HG03521 (cell line): Measurements from ENCODE around the gene LTBP3.
A peak's percentile ranks its signal among the peaks of the same experiment; 100 is the strongest.

ENCODE experiments used
- ATAC-seq: cut with Tn5 transposase; IDR thresholded peaks from one replicate; pipeline ENCODE4 v1.9.1; 2021; ENCODE audit warnings: mild to moderate bottlenecking, moderate library complexity; ENCODE audit not compliant: unreplicated experiment

The LTBP3 gene

DNA sequence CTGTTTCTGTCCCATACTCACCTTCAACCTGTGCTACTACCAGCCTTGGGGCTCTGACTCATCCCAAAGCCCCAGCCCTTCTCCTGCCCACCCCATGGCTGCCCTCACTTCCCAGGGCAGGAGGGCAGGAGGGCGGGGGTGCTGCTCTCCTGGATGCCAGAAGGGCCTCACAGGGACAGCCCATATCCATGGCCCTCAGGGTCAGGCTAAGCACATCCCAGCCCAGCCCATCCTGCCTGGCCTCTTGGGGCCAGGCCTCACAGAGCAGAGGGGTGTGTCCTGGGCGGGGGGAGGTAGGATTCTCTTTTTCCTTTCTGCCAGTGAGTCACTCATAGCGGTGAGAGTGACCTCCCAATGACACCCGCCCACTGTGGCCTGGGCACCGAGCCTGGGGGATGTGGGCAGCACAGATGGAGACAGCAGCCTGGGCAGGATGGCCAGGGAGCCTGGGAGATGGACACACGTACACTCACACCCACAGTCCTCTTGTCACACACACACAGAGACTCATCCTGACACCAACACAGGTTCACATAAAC, 2.4 kb downstream of the LTBP3 start:
- ATAC-seq, result no peak

DNA sequence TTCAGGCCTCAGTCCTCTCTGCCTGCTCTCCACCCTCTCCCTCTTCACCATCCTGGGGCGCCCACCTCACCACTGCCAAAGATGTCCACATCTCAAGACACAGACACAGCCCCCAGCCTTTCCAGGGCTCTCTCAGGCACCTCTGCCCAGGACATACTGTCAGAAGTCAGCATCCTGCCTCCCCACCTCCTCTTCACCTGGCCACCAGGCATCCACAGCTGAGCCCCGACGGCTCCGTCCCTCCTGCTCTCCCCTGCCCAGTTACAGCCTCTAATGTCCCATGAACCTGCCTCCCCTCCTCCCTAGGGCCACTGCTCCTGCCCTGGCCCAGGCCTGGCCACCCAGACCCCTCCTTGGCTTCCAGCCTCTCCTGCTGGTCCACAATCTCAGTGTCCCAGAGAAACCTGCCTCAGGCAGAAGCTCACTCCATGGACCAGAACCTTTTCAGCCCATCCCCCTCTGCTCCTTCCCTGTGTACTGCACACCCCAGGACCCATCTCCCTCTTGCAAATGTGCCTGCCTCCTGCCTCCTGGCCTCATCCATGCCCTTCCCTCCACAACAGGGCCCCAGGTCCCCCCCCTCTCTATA, 3.2 kb downstream of the LTBP3 start:
- no peak for ATAC-seq

DNA sequence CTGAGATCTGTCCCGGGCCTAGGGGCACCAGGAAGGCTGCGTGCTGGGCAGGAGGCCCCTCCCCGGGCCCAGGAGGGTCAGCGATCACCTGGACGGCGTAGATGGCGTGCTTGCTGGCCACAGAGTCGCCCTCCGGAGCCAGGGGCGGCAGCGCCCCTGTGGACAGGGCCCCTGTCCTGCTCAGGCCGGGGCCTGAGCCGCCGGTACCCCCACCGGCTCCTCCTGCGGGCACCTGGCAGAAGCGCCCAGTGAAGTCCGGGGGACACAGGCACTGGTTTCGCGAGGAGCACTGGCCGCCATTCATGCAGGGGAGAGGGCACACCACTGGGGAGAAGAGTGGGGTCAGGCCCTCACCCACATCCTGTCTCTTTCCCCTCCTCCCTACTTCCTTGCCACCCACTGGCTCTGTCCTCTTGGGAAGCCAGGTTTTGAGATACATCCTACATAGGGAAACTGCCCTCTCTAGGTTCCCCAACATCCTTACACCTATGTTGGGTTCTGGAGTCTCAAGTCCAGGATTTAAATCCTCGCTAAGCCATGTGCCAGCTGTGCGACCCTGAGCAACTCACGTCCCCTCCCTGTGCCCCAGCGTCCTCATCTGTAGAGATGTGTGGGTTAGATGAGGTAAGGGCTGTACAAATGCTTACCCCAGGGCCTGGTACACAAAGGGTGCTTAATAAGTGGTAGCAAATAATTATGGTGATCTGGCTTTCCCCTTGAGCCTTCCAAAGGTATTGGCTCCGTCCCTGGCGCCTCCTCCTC, 3.9 kb downstream of the LTBP3 start:
- ATAC-seq, result no peak

DNA sequence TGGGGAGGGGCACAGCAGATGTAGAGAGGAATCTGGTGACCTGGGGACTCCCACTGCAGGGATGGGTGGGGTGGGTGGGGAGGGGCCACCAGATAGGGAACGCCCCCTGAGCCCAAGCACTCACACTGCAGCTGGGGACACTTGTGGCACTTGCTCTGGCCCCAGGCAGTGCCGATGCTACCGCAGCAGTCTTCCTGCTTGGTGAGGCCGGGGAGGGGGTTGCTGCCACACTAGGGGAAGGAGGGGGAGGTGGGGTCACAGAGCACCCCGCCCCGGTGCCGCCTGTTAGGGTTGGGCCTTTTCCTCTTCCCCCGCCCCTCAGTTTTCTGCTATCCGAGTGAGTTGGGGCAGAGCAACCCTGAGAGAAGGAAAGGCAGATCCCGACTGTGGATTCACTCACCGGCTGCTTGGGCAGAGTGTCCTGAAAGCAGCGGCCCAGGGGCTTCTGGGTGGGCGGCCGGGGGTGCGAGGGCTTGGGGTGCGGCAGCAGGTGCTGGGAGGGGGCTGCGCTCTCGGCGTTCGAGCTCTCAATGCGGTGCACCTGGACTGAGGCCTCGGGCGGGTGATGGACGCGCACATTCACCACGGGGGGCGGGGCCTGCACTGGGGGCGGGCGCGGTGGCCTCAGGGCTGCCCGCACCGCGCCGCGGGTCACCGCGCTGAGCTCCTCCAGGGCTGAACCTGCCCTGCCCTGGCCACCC, 4.7 kb downstream of the LTBP3 start:
- no peak for ATAC-seq

DNA sequence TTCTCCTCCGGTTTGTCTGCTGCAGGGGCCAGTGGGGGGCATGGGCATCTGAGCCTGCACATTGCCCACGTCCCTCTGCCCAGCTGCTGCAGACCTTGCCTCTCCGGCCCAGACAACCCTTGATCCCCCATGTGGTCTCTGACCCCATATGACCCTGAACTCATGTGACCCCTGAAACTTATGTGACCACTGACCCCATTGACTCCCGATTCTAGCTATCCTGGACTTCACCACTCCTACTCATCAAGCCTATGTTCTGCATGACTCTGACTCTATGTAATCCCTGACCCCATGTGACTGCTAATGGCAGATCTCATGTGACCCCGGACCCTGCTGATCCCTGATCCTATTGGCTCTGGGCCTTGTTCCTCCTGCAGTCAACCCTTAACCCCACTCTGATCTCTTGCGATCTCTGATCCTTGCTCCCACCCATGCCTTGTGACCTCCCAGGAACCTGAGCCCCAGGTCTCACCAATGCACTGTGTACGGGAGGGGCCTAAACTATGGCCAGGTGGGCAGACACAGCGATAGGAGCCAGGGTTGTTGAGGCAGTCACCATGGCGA, 5.7 kb downstream of the LTBP3 start:
- no peak for ATAC-seq

DNA sequence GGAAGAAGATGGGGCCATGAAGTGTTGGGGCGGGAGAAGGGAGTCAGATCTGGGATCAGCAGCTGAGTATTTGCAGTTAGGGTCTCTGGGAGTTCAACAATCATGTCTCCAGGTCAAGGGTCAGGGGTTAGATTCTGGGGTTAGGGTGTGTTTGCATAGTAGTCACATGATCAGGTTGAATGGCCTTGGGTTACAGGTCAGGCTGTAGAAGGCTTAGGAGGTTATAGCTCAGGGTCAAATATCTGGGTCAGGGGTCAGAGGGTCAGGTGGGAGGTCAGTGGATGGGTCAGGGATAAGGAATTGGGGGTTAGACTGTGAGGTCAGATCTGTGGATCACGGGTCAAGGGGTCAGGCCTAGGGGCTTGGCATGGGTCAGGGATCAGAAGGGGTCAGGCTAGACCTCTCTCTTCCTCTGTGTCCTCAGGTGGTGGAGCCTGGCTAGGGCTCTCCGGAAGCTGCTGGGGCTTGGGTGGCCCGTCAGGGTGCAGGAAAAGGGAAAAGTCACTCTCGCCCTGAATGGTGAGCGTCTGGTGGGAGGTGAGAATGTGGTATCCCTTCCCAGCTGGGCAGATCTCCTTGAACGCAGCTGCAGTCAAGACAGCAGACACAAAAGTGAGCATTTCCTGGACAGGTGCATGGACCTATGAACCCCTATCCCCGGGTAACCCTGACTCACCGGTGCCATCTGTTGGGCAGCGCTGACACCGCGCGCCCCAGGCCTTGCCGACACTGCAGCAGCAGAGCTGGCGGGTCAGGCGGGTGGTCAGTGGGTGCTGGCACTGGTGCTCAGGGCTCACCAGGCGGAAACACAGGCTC, 6.4 kb downstream of the LTBP3 start:
- no peak for ATAC-seq

DNA sequence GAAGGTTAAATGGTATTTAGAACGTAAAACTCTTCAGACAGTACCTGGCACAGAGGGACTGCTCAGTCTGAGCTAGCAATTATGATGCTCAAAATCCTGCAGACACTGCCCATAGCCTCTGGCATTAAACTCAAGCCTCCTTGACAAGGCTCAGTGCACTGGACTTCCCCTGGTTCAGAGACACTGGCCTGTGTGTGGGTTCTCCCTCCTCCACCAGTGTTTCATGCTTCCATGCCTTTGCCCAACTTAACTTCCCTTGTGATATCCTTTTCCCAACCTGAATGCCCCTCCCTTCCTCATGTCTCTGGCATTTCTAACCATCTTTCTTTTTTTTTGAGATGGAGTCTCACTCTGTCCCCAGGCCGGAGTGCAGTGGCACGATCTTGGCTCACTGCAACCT, 9.1 kb downstream of the LTBP3 start:
- no peak for ATAC-seq

DNA sequence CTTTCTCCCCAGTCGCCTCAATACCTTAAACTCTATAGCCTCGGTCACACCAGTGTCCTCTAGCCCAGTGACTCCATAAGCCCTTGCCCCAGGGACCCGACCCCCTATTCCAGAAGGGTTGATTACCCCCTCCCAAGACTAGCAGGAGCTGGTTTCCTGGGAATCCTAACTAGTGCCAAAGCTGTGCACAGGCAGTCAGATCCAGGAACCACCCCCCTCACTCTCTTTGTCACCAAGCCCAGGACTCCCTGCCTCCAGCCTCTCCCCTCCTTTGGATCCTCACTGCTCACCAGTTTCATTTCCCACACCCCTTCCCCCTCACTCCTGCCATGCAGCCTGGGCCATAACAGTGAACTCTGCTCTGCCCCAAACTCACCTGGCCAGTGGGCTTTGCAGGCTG, 9.8 kb downstream of the LTBP3 start:
- no peak for ATAC-seq

DNA sequence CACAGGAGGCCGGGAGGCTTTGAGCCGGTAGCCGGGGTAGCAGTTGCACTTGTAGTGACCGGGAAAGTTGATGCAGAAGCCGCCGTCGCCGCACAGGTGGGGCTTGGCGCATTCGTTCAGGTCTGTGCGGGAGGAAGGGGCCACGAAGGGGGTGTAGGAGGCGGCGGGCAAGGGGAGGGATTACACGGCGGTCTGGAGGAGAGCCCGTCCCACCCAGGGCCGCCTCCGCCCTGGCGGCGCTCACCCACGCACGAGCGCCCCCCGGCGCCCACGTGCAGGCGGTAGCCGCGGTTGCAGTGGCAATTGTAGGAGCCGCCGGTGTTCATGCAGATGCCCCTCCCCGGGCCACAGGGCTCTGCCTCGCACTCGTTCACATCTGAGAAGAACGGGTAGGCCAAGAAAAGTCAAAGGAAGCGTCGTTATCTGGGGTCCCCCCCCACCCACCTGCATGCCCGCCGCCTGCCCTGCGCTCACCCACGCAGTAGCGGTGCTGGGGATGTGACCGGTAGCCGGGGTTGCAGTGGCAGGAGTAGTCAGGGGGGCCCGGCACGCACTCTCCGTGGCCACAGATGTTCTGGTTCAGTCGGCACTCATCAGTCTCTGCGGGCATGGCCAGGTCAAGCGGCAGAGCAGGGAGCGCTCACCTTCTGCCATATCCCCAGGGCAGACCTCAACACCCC, 10.6 kb downstream of the LTBP3 start:
- no peak for ATAC-seq

DNA sequence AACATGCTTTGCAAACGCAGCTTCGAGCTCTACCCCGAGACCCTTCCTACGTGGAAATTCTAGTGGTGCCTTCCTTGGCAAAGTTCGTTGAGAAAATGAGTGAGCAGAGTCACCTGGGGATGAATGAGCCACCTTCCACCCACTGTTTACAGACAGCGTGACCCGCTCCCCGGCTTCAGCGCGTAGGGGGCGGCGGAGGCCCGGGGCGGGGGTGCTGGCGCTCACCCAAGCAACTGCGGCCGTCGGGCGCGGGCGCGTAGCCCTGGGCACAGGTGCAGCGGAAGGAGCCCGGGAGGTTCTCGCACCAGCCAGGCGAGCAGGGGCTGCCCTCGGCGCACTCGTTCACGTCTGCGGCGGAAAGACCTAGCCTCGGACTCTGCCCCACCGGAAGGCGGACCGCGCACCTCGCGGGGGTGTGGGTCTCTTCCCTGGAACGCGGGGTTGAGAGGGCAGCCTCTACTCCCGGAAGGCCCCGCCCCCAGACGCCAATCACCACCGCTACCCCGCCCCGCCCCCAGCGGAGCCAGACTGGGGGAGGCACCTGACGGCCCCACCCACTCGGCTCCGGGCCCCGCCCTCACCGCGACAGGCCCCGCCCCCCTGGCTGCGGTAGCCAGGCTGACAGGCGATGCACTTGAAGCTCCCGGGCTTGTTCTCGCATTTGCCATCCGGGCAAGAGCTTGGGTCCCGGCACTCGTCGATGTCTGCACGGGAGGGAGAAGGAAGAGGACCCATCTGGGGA, 11.8 kb downstream of the LTBP3 start:
- ATAC-seq, result peak; percentile 68

DNA sequence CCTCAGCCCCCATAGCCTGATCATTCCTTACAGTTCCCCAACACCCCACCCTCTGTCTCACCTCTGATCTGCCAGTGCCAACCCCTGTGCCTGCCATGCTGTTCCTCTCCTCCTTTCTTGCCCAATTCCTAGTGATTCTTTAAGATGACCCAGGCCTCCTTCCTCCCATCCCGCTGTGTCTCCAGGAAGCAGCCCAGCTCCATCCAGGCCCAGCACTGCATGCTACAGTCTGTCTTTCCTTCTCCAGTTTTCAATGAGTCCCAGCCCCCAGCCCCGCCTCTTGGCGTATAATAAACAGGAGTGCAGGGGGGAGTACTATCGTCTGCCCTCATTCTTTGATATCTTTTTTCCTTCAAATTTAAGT, 12.3 kb downstream of the LTBP3 start:
- ATAC-seq, result no peak

DNA sequence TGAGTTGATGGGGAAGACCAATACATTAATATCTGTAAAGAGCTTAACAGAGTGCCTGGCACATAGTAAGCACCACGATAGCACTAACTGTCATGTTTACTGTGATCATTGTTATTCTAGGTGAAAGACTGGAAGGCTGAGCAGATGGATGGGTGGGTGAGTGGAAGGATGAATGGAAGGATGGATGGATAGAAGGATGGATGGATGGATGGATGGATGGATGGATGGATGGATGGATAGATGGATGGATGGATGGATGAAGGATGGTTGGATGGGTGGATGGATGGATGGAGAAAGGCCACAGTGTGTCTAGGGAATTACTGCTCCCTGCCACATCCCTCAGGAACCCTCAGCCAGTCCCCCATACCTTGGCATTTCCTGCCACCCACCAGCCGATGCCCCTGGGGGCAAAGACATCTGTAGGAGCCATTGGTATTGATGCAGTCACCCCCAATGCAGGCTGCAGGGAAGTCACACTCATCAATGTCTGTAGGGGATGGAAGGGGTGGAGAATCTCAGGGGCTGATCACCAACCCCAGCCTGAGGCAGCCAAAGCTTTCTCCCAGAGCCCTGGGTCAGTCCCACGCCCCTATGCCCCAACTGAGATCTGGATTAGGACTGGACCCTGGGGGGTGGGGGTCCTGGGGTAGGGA, 15.3 kb downstream of the LTBP3 start:
- no peak for ATAC-seq

DNA sequence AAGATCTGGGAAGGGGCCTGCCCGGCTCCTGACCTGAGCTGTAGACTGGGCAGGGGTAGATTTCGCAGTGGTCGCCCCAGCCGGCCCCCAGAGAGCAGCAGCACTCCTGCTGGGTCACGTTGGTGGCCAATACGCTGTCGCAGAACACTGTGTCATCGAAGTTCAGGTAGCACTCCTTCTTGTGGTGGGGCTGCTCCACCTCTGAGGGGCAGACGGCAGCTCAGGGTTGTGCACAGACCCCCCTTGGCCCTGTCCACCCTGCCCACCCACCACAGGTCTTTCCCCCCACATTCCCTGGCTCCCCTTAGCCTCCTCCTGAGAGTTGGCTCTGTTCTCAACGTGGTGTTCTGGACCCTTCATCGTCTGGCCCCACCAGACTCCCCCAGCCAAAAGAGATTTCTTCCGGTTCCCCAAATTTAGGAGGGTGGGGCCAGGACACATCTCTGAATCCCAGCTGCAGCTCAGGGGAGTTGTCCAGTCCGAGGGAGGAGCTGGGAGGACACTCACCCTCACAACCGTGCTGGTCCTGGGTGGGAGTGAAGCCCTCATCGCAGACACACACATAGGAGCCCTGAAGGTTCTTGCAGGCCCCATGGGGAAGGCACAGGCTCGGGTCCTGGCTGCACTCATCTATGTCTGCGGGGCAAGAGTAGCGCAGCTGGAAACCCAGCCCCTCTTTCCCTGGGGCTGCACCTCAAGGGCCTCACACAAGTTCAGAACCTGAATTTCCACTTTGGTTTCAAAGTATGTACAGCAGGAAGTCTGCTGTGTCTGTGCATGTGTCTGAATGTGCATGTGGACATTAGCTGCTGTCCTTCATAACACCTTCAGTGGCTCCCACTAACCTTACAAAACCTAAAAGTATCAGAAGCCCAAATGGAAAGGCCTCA, 16.8 kb downstream of the LTBP3 start:
- no peak for ATAC-seq

DNA sequence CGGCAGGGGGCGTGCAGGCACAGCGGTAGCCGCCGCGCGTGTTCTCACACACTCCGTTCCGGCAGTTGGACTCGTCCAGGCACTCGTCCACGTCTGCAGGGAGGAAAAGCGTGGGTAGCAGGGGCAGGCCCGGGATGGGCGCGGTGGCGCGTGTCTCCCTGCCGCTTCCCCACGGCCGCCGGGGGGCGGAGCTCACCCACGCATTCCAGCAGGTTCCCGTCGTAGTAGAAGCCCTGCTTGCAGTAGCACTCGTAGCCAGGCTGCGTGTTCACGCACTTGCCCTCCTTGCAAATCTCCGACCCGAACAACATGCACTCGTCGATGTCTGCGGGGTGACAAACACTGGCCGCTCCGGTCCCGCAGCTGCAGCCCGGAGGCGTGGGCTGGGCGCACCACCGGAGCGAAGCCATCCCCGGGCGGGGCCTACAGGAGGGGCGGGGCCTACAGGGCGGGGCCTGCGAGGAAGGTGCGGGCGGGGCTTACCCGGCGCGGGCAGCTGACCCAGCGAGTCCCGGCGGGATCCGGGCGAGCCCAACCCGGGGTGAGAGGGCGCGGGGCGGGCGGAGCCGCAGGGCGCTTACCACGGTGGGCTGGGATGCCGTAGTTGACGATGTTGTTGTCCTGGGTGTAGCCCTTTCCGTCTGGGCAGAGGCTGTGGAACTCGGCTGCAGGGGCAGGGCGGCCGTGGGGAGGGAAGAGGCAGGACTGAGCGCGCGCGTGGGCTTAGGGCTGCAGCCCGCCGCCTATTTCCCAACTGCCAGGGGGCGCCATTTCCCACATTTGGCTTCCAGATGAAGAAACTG, 17.7 kb downstream of the LTBP3 start:
- peak; percentile 59 for ATAC-seq

DNA sequence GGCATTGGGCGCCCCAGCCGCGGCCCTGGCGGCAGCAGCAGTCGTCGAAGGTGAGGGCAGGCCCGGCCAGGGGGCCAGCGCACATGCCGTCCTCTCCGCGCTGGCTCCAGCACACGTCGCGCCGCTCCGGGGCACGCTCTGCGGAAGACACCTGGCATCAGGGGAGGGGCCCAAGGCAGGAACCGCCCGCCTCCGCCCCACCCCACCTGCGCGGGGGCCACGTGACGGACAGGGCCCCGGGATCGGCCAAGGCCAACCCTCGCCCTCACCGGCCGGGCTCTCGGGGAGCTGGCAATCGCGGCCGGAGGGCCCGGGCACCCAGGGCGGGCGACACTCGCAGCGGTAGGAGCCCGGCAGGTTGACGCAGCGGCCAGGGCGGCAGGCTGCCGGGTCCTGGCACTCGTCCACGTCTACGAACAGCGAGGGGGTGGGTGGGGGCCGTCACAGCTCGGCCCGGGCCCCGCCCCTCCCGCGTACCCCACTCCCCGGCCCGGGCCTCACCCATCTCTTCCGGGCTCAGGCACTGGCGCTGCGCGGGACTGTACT, 18.3 kb downstream of the LTBP3 start:
- ATAC-seq, result peak; percentile 51

DNA sequence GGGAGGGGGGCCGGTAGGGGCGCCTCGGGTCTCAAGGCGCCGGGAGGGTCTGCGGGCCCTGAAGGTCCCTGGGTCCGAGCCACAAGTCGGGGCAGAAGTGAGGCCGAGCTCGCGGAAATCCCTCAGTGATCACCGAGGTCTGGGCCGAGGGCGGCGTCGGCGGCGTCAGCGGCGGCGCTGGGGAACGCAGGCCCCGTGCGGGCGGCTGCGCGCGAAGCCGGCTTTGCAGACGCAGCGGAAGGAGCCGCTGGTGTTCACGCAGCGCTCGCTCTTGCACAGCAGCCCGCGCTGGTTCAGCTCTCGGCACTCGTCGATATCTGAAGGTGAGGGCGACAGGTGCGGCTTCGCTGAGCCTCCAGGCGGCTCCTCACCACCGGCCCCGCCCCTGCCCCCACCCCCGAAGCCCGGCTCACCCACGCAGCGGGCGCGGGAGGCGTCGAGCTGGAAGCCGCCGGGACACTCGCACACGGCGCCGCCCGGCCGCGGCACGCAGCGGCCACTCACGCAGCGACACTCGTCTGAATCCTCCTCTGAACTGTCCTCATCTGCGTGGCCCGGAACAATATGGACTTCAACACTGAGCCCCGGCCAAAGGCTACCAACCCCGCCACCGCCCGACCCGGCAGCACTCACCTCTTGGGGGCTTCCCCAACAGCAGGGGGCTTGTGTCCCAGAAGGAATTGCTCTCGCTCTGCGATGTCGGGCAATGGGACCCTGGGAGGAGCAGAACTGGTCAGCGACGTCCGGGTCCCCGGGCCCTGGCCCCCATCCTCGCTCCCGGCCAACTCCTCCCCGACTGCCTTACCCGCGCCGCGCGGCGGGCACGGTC, 19.0 kb downstream of the LTBP3 start:
- ATAC-seq, result no peak
